Tibial artery (tissue), 4 donors: Measurements from ENCODE around the gene SKAP1.
"Not testable (repeated sequence)": the region's sequence is repeated elsewhere in the genome, so short reads cannot be mapped to it uniquely, and the experiment has no call there.

Experiments used
- DNase-seq, 2 donors: peaks; one replicate each; pipeline ENCODE4 v3.0.0-alpha.2; 2019
- H3K27ac ChIP-seq, 2 donors: fragments of 200-600 bp; sonication (generic) in 1 of 2; 1 replicate in 1 of 2; 2 replicates in 1 of 2; pipeline ENCODE4 v1.5.1; 2018 to 2019; ENCODE audit warnings: mild to moderate bottlenecking in 1 of 2
- H3K27me3 ChIP-seq, 2 donors: fragments of 200-600 bp; sonication (generic) in 1 of 2; one replicate each; pipeline versions ENCODE4 v1.5.1 to v1.6.0; 2016 to 2019
- H3K36me3 ChIP-seq, 3 donors: fragments of 200-600 bp; sonication (generic) in 2 of 3; one replicate each; pipeline ENCODE4 v1.5.1; 2016 to 2019; ENCODE audit warnings: mild to moderate bottlenecking in 2 of 3
- H3K4me1 ChIP-seq, 4 donors: fragments of 200-600 bp; sonication (generic) in 2 of 4; 1 replicate in 3 of 4; 2 replicates in 1 of 4; pipeline ENCODE4 v1.5.1; 2016 to 2019
- H3K4me3 ChIP-seq, 2 donors: fragments of 200-600 bp; sonication (generic) in 1 of 2; 1 replicate in 1 of 2; 2 replicates in 1 of 2; pipeline ENCODE4 v1.5.1; 2018 to 2019; ENCODE audit warnings: mild to moderate bottlenecking in 2 of 2
- H3K9me3 ChIP-seq, 3 donors: fragments of 200-600 bp; sonication (generic) in 1 of 3; one replicate each; pipeline ENCODE4 v1.5.1; 2016 to 2019
- intact Hi-C: fragments of 100-400 bp; cut with DNase I; formaldehyde crosslinking; loops from one replicate; pipeline ENCODE4 v1.15.0; 2023; ENCODE audit warnings: low total_unique reads
- TF ChIP-seq, protein P1 (sequence below), 2 experiments: fragments of 200-600 bp in 1 of 2; fragments of 450-650 bp in 1 of 2; IDR thresholded peaks; one replicate each; pipeline ENCODE4 v1.5.1; 2017 to 2019; ENCODE audit warnings: antibody characterized with exemption in 2 of 2, mild to moderate bottlenecking in 1 of 2, moderate library complexity in 1 of 2

The SKAP1 gene

DNA sequence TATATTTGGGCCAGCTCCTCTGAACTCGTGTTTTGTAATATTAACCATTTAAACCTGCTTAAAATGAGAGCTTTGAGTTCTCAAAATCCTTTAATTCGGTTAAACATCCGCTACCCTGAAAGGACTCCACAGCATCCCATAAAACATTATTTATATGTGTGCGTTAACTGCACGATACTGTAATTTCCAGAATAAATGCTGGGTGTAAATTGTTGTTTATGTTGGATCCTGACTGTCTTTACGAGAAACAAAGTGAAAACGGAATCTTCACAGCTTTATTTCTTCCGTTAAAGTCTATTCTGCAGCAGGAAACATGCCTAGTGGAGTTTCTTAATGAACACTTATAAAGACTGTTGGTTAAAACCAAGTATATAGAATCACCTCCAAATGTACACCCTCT is 179.1 kb downstream of the SKAP1 start:
- H3K27ac ChIP-seq = no peak overlapping the region
- intact Hi-C loops = no loop called here
- H3K4me1 ChIP-seq = no peaks in the 10 kb centered on the region
- TF ChIP-seq, protein P1, sequence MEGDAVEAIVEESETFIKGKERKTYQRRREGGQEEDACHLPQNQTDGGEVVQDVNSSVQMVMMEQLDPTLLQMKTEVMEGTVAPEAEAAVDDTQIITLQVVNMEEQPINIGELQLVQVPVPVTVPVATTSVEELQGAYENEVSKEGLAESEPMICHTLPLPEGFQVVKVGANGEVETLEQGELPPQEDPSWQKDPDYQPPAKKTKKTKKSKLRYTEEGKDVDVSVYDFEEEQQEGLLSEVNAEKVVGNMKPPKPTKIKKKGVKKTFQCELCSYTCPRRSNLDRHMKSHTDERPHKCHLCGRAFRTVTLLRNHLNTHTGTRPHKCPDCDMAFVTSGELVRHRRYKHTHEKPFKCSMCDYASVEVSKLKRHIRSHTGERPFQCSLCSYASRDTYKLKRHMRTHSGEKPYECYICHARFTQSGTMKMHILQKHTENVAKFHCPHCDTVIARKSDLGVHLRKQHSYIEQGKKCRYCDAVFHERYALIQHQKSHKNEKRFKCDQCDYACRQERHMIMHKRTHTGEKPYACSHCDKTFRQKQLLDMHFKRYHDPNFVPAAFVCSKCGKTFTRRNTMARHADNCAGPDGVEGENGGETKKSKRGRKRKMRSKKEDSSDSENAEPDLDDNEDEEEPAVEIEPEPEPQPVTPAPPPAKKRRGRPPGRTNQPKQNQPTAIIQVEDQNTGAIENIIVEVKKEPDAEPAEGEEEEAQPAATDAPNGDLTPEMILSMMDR (IDR thresholded peaks at IDR 0.05) = no peak
- peaks cover 0 to 43% of the 10 kb centered on the region in 2 donors for H3K27me3 ChIP-seq
- no peak for DNase-seq
- no peaks in the 10 kb centered on the region for H3K9me3 ChIP-seq
- no peak overlapping the region for H3K4me3 ChIP-seq
- H3K36me3 ChIP-seq = no peaks in the 10 kb centered on the region

DNA sequence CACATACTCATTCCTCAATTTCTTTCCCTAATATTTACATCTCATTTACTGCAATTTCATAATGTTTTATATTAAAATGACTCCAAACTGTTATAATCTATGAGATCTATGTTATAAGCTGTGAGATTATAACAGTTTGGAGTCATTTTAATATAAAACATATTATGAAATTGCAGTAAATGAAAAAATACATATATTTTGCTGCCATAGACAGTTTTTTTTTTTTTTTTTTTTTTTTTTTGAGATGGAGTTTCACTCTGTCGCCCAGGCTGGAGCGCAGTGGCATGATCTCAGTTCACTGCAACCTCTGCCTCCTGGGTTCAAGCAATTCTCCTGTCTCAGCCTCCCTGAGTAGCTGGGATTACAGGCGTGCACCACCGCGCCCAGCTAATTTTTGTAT is 180.0 kb downstream of the SKAP1 start:
- H3K36me3 ChIP-seq, H3K4me3 ChIP-seq, H3K4me1 ChIP-seq, intact Hi-C loops, H3K9me3 ChIP-seq, DNase-seq, H3K27ac ChIP-seq: not testable (repeated sequence)
- H3K27me3 ChIP-seq = peaks cover 0 to 48% of the 10 kb centered on the region in 2 donors

DNA sequence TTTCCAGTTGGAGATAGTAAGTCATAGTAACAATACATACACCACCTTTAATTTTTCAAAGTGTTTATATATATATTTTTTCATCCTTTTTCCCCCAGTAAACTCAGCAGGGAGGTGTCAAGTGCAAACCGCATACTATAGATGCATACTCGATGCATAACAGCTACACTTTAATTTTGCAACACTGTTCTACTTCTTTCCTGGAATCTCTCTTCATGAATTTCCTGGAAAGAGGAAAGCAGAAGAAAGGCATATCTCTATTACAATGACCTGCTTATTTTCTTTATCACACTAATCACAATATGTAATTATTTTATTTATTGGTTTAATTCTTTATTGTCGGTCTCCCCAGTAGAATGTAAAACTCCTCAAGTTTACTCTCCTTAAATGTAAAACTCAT is 182.4 kb downstream of the SKAP1 start:
- Histone ChIP-seq H3K27ac (no peak overlapping the region), H3K9me3 (no peaks in the 10 kb centered on the region), H3K4me3 (no peak overlapping the region), H3K27me3 (peaks cover 0 to 28% of the 10 kb centered on the region in 2 donors), H3K36me3 (no peaks in the 10 kb centered on the region), H3K4me1 (no peaks in the 10 kb centered on the region)
- TF ChIP-seq, protein P1 (IDR thresholded peaks at IDR 0.05) = no peak
- no peak for DNase-seq
- intact Hi-C loops = no loop called here

- intact Hi-C loops = no loop called here
- no peaks in the 10 kb centered on the region for H3K36me3 ChIP-seq
- H3K27me3 ChIP-seq = peaks cover 0 to 25% of the 10 kb centered on the region in 2 donors
- no peak for DNase-seq
- TF ChIP-seq, protein P1 (IDR thresholded peaks at IDR 0.05) = no peak
- H3K4me1 ChIP-seq = peaks cover 0 to 1% (median 0%) of the 10 kb centered on the region in 4 donors
- H3K4me3 ChIP-seq = no peak overlapping the region
- no peak overlapping the region for H3K27ac ChIP-seq
- H3K9me3 ChIP-seq = no peaks in the 10 kb centered on the region
These were observed 183.0 kb downstream of the SKAP1 start for GRCh38 chr17:48247038-48247437.

DNA sequence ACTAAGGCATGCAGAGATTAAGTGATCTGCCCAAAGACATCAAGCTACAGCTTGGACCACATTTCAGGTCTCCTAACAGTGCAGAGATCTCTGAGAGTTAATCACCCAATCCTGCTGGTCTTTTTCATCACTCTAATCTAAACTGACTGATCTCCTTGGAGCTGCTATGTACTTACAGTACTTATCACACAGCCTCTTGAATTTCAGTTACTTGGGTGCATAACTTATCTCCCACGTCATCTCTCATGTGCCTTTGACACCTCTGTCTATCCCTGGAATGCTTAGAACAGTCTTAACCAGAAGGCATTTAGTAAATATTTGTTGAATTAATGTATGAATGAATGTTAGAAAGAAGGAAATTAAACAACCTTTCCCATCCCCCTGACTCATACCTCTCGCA is 183.4 kb downstream of the SKAP1 start:
- Histone ChIP-seq H3K27ac (no peak overlapping the region), H3K9me3 (no peaks in the 10 kb centered on the region), H3K4me1 (peaks cover 0 to 4% (median 0%) of the 10 kb centered on the region in 4 donors), H3K4me3 (no peak overlapping the region), H3K27me3 (peaks cover 0 to 22% of the 10 kb centered on the region in 2 donors), H3K36me3 (no peaks in the 10 kb centered on the region)
- no peak for DNase-seq
- TF ChIP-seq, protein P1 (IDR thresholded peaks at IDR 0.05) = no peak
- intact Hi-C loops = no loop called here

GRCh38 chr17:48245465-48246033 is 184.5 kb downstream of the SKAP1 start:
- H3K4me1 ChIP-seq = peaks cover 0 to 14% (median 5%) of the 10 kb centered on the region in 4 donors
- H3K9me3 ChIP-seq, DNase-seq, H3K27ac ChIP-seq, H3K36me3 ChIP-seq, H3K4me3 ChIP-seq, intact Hi-C loops: not testable (repeated sequence)
- peaks cover 0 to 16% of the 10 kb centered on the region in 2 donors for H3K27me3 ChIP-seq

- DNase-seq = no peak
- intact Hi-C loops = no loop called here
- Histone ChIP-seq H3K4me3 (no peak overlapping the region), H3K4me1 (peaks cover 0 to 21% (median 9%) of the 10 kb centered on the region in 4 donors), H3K9me3 (no peaks in the 10 kb centered on the region), H3K27ac (no peak overlapping the region), H3K36me3 (no peaks in the 10 kb centered on the region), H3K27me3 (peaks cover 0 to 16% of the 10 kb centered on the region in 2 donors)
- TF ChIP-seq, protein P1 (IDR thresholded peaks at IDR 0.05) = no peak
These were observed 185.2 kb downstream of the SKAP1 start for GRCh38 chr17:48244814-48245213.
